HG02610 (cell line): ENCODE results near the gene HCRTR2.
"Not testable (repeated sequence)": the region's sequence is repeated elsewhere in the genome, so short reads cannot be mapped to it uniquely, and the experiment has no call there.

Experiments used
- ATAC-seq: cut with Tn5 transposase; IDR thresholded peaks from one replicate; pipeline ENCODE4 v1.9.1; 2021; ENCODE audit warnings: mild to moderate bottlenecking, moderate library complexity; ENCODE audit not compliant: unreplicated experiment

The HCRTR2 gene

GRCh38 chr6:55210952-55211351 lies 36.6 kb downstream of the HCRTR2 start:
- ATAC-seq, result no peak

GRCh38 chr6:55212156-55212555 lies 37.8 kb downstream of the HCRTR2 start:
- no peak for ATAC-seq

GRCh38 chr6:55220961-55221360 lies 46.6 kb downstream of the HCRTR2 start:
- no peak for ATAC-seq

DNA sequence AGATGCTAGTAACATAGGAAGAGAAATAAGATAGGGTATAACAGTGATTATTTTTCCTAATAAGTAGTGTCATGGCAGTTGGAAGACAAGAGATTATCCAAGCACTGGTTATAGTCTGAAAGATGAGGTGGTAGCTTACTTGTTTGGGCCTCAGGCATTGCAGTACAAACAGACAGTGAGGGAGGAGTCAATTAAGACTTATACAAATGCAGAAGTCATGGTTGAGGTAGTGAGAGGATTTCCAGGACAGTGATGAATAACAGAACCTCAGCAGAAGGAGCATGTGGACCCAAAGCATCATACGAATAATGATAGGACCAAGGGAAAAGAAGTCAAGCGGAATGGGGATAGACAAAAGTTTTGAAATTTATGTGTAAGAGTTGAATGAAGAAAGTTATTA lies 53.5 kb downstream of the HCRTR2 start:
- ATAC-seq, result no peak

GRCh38 chr6:55239099-55239498 lies 64.8 kb downstream of the HCRTR2 start:
- no peak for ATAC-seq

DNA sequence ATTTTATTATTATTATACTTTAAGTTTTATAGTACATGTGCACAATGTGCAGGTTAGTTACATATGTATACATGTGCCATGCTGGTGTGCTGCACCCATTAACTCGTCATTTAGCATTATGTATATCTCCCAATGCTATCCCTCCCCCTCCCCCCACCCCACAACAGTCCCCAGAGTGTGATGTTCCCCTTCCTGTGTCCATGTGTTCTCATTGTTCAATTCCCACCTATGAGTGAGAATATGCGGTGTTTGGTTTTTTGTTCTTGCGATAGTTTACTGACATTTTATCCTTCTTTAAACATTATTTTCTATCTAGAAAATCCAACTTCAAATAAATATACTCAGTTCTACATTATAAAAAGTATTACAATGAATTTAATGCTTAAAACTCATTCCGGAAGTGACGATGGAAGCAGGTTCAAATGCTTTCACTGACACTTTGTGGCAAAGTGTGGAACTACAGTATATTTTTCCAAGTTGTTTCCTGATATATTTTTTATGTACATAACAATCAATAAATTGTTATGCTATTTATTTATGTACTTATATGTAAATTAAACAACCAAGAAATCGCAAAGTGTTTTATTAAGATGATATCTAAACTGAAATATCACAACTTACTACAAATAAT lies 66.8 kb downstream of the HCRTR2 start:
- ATAC-seq, result not testable (repeated sequence)

DNA sequence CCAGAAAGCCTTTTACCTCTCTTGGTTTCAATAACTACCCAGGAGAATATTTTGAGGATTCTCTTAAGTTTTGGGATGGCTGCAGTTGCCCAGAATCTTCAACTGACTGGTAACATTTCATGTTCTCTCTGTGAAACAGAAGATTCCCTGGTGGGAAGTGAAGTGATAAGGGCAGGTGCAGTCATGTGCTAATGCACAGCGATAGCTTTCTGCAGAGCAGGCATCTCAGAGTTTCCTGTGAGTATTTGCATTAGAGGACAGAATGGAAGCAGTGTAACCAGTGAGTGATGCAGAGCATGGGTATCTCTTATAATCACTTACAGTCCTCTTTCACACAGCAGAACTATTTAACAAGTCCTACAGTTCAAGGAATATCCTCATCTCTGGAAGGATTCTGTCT lies 76.1 kb downstream of the HCRTR2 start:
- no peak for ATAC-seq

DNA sequence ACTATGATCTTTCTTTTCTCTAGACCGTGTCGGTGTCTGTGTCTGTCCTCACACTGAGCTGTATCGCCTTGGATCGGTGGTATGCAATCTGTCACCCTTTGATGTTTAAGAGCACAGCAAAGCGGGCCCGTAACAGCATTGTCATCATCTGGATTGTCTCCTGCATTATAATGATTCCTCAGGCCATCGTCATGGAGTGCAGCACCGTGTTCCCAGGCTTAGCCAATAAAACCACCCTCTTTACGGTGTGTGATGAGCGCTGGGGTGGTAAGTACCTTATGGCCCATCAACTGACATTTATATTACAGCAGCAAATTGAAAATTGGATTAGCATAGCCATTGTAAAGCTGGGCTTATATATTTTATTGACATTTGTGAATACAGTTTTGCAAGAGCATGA lies 80.8 kb downstream of the HCRTR2 start:
- ATAC-seq, result no peak

- no peak for ATAC-seq
Measured at GRCh38 chr6:55260181-55260580, 85.9 kb downstream of the HCRTR2 start.

DNA sequence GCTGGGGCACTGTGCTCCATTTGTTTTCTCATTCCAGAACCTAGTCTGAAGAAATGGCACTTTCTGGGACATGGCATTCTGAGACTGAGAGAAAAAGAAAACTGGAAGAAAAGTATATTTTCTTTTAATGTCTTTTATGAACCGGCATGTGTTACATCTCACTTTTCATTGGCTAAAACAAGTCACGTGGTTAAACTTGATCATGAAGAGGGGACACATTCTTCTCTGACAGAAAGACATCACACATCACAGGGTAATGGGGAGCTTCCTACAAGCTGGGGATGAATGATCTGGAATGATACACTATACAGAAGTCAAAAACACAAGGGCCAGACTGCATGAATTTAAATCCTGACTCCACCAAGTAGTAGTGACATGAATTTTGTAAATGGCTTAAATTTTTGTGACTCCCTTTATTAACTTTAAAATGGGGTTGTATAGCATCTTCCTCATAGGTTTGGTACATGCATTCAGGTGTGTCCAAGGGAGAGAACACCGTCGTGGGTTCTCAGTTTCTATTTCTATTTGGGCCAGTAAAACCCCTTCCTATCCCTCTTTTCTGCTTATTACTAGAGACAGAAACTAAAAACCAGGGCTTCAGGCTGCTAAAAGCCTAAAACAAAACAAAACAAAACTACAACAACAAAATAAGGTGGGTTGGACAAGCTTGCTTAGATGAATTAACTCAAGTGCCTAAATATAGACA lies 91.2 kb downstream of the HCRTR2 start:
- ATAC-seq, result no peak

GRCh38 chr6:55266896-55267295 lies 92.6 kb downstream of the HCRTR2 start:
- no peak for ATAC-seq

DNA sequence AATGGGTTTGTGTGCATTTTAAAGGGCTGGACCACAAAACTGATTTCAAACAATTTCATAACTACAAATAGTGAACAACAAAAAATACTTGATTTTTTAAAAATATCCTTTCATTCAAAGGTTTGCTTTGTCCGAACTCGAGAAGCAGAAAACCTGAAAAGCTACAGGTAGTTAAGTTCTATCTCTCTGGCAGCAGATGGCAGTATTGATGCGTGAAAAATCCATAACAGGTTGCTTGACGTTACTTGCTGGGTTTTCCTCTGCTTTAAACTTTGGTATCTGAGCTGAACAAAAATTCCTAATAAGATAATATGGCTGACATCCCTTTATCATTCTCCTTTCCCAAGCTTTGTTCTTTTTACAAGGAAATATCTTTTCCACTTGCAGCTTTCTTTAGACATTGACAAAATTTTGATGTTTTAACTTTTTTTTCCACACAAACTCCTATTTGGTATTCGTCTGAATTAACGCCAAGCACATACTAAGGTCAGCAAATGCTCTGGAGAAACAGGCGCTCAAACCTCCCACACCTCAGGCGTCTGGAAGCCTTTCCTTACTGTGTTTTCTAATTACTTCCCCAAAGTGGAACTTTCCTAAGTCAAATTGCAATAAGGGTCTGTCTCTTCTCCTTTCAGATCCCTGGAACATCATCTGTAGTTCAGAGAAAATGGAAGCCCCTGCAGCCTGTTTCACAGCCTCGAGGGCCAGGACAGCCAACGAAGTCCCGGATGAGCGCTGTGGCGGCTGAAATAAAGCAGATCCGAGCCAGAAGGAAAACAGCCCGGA lies 102.6 kb downstream of the HCRTR2 start:
- peak; percentile 63 for ATAC-seq

DNA sequence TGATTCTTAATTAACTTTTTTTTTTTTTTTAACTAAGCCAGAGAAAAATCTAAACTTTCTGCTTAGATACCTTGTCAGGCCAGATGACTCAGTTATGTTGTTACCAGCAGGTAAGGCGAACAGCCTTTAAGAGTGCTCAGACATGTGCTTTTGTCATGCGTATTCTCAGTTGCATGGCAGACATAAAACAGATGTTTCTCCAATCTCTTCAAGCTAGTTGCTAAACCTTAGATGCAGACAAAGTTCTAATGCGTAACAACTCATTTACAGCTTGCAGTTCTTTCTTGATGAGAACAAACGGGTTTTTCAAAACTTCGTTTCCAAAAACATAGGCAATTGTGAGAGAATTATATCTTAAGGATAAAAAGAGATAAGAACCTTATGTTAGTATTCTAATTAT lies 103.3 kb downstream of the HCRTR2 start:
- ATAC-seq, result no peak

- ATAC-seq, result no peak
Measured at GRCh38 chr6:55281215-55281614, 106.9 kb downstream of the HCRTR2 start.

GRCh38 chr6:55282115-55282514 lies 107.8 kb downstream of the HCRTR2 start:
- ATAC-seq, result no peak

- ATAC-seq, result no peak
Measured at GRCh38 chr6:55286824-55287223, 112.5 kb downstream of the HCRTR2 start.

DNA sequence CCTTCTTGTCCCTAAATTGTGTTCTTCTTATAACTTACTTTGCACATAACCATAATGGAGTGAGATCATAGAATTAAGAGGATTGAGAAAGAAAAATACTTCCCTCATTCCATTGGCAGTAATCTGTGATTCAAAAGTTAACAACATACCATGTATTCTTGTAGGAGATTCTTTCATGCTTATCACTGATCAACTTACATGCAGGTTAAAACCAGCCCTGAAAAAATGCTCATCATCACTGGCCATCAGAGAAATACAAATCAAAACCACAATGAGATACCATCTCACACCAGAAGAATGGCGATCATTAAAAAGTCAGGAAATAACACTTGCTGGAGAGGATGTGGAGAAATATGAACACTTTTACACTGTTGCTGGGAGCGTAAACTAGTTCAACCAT lies 116.4 kb downstream of the HCRTR2 start:
- no peak for ATAC-seq

- no peak for ATAC-seq
Measured at GRCh38 chr6:55293116-55293515, 118.8 kb downstream of the HCRTR2 start.

GRCh38 chr6:55297214-55297613 lies 122.9 kb downstream of the HCRTR2 start:
- ATAC-seq, result not testable (repeated sequence)

- no peak for ATAC-seq
Measured at GRCh38 chr6:55299286-55299985, 125.1 kb downstream of the HCRTR2 start.

DNA sequence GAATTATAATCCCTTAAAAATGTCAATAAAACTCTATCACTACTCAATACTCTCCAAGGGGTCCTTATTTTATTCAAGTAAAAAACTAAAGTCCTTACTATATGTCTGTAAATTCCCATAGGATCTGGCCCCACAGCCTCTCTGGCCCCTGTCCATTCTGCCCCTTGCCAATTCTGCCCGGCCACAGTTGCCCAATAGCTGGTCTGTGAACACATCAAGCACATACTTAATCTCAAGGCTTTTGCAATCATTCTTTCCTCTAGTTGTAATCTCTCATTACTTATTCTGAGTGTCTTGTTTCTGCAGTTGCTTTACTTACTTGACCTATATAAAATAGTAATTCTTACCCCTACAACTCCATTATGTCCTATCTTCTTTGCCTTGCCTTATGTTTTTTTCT lies 130.4 kb downstream of the HCRTR2 start:
- no peak for ATAC-seq
